ENCODE results near the gene MEX3D.
"Not testable (repeated sequence)": the region's sequence is repeated elsewhere in the genome, so short reads cannot be mapped to it uniquely, and the experiment has no call there.

The MEX3D gene

DNA sequence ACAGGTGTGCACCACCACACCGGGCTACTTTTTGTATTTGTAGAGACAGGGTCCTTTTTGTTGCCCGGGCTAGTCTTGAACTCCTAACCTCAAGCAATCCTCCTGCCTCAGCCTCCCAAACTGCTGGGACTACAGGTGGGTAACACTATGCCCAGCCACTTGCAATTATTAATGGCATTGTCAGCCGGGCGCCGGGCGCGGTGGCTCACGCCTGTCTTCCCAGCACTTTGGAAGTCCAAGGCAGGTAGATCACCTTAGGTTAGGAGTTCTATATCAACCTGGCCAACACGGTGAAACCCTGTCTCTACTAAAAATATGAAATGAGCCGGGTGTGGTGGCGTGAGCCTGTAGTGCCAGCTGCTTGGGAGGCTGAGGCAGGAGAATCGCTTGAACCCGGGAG is 2.7 kb upstream of the MEX3D start:
- no peak for DNase-seq

DNA sequence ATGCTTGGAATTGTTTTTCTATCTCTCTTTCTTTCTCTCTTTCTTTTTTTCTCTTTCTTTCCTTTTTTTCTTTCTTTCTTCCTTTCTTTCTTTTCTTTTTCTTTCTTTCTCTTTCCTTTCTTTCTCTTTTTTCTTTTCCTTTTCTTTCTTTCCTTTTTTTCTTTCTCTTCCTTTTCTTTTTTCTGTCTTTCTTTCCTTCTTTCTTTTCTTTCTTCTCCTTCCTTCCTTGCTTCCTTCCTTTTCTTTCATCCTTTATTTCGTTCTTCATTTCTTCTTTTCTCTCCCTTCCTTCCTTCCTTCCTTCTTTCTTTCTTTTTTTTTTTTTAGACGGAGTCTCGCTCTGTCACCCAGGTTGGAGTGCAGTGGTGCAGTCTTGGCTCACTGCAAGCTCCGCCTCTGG is 1.9 kb upstream of the MEX3D start:
- DNase-seq = no peak

DNA sequence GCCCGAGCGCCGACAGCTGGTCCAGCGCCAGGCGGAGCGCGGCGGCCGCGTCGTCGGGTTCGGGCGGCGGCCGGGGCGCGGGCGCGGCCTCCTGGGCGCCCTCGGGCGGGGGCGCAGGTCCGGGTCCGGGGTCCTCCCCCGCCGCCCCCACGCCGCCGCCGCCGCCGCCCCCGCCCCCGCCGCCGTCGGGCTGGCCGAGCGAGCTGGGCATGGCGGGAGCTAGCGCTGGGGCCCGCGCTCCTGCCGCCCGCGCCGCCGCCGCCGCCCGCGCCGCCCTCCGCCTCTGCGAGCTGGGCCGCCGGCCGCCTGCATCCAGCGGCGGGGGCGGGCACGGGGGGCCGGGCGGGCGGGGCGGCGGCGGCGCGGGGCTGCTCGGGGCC is 287 bp downstream of the MEX3D start:
- DNase-seq = no peak

DNA sequence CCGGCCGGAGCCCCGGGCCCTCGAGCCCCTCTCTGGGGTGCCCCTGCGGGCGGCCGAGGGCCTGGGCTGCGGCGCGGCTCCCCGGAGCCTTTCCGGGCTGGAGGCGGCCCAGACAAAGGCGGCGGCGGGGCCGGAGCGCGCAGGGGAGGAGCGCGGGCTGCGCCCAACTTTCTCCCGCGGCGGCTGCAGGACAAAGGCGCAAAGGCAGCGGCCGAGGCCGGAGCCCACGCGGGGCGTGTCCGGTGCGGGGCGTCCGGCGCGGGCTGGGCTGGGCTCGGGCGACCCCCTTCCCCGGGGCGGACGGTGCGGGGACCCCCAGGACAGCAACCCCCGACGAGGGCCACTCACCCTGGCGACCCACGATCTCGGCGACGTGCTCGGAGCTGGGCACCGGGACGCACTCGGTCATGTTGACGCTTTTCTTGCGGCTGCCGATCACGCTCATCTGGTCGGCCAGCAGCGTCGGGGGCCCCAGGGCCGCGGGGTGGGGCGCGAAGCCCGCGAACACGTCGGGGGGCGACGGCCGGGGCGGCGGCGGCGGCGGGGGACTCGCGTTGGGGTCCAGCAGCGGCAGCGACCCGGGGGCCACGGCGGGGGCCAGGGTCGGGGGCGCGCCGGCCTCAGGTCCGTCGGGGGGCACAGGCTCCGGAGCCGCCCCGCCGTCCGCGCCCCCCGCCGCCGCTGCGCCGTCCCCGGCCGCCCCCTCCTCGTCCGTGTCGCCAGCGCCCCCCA is 843 bp downstream of the MEX3D start:
- DNase-seq = no peak

DNA sequence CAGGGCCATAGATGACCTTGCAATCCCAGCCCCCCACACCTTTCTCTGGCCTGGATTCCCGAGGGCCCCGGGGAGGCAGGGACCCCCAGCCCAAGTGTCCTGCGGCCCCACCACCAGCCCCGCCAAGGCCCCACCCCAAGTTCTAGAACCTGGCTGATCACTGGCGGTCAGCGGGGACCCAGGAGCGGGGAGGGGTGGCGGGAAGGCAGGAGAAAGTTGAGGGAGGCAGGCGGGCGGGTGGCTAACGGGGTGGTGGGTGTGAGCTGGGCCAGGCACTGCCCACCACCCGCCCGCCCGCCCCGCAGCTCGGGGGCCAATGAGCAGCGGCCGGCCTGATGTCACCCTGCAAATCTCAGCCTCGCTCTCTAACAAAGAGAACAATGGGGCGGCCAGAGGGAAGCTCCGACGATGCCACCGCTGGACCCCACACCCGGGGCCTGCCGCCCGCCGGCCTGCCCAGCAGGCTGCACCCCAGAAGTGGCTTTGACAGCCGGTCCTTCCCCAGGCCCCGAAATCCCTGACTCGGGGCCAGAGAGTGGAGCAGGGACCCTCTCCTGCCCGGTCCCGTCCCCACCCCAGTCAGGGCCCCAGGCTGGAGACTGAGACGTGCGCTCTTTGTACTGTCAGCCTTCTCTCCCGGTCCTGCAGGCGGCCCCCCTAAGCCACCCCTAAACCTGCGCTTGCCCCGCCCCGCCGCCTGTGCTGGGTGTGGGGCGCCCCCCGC is 1.6 kb downstream of the MEX3D start:
- no peak for DNase-seq

DNA sequence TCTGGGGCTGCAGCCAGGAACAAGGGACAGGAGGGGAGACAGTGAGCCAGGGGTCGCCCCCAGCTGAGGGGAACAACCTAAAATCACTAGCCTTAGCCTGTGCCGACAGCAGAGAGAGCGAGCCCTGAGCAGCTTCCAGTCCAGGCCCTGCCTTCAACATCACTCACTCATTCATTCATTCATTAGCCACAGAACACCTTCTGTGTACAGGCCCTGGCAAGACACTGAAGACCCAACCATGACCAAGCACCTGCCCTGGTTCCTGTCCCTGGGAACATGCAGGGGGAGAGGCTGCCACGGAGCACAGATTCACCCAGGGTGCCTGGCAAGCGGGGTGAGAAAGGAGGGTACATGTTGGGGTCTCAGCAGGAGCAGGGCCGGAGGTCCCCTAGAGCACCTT is 4.9 kb downstream of the MEX3D start:
- DNase-seq = no peak

DNA sequence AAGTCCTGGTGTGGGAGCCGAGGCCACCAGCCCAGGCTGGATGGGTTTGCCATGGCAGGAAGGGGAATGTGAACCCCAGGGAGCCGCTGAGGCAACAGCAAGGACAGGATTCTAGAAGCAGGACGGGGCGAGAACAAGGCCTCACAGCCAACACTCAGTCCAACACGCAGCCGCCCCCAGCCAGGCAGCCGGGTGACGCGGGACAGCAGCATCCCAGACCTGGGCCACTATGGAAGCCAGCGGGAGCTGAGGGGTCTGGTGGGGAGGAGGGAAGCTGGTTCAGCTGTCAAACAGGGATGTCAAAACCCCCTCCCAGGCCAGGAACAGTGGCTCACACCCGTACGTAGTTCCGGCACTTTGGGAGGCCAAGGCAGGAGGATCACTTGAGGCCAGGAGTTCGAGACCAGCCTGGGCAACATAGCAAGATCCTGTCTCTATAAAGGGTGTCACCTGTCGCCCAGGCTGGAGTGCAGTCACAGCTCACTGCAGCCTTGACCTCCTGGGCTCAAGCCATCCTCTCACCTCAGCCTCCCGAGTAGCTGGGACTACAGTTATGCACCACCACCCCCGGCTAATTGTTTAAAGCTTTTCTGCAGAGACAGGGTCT is 6.8 kb downstream of the MEX3D start:
- no peak for DNase-seq

DNA sequence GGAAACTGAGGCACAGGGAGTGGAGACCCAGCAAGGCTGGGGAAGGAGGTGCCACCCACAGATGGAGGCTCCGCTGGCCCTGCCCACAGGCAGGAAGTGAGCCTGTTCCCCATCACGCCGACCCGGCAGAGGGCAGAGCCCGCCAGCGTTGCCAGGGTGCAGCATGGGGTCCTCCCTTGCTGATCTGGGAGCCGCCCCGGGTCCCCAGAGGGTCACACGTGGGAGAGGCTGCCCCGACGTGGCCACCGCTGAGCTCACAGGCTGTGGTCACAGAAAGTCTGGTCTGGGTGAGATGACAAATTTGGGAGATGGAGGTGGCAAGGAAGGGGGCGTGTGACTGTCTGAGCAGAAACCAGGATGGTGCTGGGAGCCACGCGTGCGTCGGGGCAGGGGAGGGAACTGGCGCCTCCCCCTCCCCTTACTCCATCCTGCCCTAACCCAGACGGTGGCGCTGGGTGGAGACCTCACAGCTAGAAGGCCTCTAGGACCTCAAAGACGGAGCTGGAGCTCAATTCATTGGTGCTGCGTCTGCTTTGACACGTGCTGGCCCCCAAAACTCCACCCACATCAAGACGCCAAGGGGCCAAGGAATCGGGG is 7.7 kb downstream of the MEX3D start:
- no peak for DNase-seq

DNA sequence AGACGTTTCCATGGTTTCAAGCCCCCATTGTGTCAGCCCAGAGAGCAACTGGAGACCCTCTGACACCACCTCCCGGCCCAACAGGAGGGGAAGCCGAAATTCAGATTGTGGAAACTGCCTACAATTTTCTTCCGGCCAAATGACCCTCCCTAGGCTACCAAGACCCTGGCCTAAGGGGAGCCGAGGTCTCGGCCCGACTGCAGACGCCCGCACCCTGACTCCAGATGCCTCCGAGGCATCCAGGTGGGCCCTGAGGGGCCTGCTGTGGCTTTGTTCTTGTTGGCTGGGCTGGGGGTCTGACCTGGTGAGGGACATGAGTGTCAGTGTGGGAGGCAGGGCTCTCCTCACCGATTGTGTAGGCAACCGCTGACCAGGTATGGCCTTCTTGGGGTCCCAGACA is 9.6 kb downstream of the MEX3D start:
- no peak for DNase-seq

DNA sequence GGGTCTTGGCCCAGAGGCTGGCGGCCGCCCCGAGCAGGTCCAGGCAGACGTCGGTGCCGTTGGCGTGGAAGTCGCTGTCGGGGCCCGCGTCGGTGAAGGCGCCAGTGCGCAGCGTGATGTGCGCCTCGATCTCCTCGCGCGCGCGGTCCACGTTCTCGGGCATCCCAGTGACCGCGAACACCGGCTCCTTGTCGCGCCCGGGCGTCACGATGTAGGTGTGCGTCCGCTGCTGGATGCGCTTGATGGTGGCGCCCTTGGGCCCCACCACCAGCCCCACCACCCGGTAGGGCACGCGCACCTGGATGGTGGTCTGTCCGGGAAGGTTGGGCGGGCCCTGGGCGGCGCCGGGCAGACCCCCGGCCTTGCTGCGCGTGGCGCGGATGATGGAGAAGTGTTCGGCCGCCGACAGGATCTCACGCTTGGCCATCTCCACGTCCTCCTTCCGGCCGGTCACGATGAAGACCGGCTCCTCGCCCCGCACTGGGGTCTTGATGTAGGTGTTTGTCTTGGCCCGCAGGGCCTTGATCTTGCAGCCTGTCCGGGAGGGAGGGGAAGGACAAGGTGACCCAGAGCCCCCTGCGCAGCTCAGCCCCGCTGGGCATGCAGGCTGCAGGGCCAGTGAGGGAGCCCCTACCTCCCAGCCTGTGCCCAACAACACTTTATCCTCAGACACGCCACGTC is 11.6 kb downstream of the MEX3D start:
- DNase-seq = no peak

DNA sequence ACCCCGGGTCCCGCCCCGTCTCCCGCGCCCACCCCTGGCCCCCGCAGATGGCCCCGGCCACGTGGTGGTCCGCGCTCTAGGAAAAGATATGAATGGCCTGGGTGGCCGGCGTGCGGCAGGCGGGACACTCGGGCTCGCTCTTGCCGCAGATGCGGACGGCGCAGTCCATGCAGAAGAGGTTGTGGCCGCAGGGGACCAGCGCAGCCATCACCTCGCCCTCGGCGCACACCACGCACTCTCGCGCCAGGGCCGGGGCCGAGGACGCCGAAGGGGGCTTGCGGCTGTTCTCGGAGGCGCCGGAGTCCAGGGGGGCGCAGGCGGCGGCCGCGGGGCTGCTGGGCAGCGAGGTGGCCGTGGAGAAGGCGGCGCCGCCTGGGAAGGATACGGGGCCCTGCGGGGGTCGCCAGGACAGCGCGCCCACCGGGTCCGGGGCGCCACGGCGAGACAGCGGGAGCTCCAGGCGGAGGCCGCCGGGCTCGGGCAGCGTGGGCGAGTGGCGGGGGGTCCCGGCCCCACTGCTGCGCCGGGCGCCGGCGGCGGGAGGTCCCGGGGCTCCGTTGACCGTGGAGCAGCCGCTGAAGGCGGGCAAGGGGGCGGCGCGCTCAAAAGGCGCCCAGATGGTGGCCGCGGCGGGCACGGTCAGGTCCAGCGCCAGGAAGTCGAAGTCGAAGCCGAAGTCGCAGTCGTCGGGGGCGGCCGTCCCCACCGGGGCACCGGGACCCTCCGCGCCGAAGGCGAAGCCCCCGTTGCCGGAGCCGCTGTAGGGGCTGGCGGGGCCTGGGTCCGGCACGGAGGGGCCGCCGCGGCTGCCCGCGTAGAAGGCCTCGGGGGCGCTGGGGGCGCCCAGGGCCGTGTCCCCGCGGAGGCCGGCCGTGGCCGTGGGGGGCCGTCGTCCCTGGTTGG is 12.4 kb downstream of the MEX3D start:
- no peak for DNase-seq

DNA sequence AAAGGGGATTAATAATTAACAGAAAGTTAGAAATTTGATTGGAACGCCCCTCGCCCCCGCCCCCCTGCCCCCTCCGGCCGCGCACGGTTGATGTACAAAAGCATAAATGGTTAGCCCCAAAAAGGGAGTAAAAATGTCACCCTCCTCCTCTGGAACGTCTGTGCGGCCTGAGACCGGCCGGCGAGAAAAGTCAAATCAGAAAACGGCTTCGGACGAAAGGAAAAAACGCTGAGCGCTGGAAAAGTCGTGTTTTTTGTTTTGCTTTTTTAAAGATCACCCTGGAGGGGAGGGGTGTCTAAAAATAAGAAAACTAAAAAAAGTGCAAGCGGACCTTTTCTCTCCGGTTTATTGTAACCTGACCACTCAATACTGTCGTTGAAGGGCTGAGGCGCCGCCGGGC is 13.2 kb downstream of the MEX3D start:
- no peak for DNase-seq

DNA sequence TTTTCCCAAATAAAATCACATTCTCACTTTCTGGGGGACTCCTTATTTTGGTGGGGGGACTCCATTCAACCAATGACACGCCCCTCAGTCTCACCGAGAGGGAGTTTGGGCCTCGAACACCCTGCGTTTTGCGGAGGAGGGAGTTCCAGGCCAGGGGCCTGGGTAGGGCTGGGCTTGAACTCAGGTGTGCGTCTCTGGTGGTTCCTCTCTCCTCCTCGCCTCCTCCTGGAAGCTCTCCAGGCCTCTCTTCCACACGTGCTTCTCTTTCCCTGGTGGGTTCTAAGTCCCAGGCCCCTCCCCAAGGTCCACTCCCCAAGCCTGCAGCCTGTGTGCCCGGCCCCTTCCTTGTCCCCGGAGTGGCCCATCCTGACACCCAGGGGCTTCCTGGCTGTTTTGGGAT is 14.7 kb downstream of the MEX3D start:
- DNase-seq = no peak

DNA sequence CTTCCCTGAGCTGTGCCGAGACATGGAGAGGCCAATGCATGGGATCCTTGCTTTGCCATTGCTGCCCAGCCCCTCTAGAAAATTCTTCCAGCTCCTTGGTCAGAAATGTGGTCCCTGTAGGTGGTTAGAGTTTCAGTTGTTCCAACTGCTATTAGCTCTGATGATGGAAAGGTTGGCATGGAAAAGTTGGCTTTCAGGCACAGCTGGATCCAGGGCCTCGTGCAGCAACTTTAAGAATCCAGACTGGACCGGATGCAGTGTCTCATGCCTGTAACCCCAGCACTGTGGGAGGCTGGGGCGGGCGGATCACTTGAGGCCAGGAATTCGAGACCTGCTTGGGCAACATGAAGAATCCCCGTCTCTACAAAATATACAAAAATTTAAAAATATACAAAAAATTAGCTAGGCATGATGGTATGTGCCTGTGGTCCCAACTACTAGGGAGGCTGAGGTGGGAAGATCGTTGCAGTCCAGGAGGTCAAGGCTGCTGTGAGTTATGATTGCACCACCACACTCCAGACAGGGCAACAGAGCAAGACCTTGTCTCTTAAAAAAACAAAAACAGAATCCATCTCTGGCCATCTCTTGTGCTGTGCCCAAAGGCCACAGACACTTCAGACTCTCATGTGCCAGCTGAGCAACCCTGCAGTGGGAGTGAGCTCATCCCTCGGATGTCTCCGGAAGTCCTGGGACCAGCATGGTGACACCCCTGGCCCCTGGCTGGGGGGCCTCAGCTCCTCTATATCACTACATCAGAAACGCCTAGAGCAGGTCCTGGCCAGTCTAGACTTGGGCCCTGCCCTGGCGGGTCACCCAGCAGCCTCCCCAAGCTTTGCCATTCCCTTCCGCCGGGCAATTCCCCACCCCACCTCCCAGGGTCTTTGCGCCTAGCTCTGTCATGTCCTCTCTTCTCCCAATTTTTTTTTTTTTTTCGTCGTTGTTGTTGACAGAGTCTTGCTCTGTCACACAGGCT is 16.8 kb downstream of the MEX3D start:
- no peak for DNase-seq

DNA sequence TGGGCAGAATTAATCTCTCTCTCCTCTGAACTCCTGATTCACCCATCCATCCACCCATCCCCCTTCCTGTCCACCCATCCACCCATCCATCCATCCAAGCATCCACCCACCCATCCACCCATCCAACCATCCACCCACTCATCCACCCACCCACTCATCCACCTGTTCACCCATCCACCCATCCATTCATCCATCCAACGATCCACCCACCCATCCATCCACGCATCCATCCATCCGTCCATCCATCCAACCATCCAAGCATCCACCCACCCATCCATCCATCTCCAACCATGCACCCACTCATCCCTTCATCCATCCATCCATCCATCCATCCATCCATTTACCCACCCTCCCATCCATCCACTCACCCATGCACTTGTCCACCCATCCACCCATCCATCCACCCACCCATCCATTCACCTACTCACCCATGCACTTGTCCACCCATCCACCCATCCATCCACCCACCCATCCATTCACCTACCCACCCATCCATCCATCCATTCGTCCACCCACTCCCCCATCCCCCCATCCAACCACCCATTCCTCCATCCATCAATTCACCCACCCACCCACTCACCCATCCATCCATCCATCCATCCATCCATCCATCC is 18.7 kb downstream of the MEX3D start:
- no peak for DNase-seq

DNA sequence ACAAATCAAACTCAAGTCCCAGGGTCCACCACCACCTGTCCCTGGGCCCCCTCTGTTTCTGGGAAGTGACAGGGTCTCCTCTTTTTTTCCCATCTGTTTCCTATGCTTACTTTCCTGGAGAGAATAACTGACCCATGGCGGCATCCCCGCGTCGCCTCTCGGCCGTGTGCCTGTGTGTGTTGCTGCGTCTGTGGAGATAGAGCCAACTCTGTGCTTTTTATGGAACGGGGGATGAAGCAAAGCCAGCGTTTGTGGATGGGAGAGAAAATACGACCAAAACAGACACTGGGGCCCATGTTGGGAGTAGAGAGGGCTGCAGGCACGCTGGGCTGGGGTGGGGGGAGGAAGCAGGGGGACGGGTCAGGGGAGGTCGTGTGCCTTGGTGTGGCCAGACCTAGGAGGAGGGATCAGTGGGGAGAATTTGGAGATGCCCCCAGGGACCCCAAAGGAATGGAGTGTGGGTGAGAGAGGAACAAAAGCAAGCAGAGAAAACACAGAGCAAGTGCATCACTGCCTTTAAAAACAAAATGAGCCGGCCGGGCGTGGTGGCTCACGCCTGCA is 27.7 kb downstream of the MEX3D start:
- DNase-seq = no peak

DNA sequence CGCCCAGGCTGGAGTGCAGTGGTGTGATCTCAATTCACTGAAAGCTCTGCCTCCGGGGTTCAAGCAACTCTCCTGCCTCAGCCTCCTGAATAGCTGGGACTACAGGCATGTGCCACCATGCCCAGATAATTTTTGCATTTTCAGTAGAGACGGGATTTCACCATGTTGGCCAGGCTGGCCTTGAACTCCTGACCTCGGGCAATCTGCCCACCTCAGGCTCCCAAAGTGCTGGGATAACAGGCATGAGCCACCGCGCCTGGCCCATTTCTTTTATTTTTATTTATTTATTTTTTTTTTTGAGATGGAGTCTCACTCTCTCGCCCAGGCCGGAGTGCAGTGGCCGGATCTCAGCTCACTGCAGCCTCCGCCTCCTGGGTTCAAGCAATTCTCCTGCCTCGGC is 28.4 kb downstream of the MEX3D start:
- not testable (repeated sequence) for DNase-seq

DNA sequence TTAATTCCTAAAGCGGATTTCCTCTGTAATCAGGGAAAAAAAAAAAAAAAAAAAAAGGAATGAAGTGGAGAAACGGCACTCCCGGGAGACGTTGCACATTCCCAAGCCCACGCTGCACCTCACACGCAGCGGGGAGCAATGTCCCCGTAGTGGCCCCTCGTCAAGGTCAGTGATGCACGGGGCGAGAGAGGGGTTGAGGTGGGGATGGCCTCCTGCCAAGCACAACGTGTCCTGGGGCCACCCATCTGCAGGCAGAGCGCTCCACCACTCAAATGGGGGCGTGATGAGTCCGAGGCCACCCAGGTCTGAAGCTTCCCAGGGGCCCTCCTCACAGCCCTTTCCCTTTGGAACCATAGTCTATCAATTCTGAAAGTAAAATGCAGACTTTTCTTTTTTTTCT is 29.1 kb downstream of the MEX3D start:
- no peak for DNase-seq

DNA sequence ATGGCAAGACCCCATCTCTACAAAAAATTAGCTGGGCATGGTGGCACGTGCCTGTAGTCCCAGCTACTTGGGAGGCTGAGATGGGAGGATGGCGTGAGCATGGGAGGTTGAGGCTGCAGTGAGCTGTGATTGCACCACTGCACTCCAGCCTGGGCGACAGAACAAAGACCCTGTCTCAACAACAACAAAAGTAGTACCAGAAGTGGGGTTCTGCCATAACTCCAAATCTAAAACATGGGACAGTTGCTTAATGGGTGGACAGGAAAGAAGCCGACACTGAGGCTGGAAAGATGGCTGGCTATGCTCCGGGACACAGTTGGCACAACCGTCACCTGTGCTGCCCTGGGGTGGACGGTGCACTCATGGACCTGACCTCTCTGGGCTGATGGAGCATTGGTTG is 32.4 kb downstream of the MEX3D start:
- DNase-seq = not testable (repeated sequence)

DNA sequence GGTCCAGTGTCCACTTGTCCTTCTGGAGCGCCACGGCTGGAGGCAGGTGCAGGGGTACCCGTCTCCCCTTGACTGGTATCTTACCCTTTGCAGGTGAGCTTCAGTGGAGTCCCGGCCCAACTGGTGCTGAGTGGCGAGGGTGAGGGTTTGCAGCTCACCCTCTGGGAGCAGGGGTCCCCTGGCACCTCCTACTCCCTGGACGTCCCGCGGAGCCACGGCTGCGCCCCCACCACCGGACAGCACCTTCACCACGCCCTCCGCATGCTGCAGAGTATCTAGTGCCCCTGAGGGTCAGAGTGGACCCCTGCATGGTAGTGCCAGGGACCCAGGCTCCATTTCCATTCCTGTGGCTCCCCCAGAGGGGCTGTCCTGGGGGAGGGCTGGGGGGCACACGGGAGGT is 33.2 kb downstream of the MEX3D start:
- DNase-seq = no peak
